Middle frontal gyrus (tissue), 1 donor: ENCODE measurements around the gene NDUFV3.
"Not testable (repeated sequence)": the region's sequence is repeated elsewhere in the genome, so short reads cannot be mapped to it uniquely, and the experiment has no call there.

Experiments
- DNase-seq: peaks from one replicate; pipeline ENCODE4 v3.0.0-alpha.2; 2015; ENCODE audit warnings: low spot score; ENCODE audit errors: extremely low spot score

The NDUFV3 gene

GRCh38 chr21:42933973-42934372 is 40.9 kb downstream of the NDUFV3 start:
- not testable (repeated sequence) for DNase-seq

GRCh38 chr21:42936360-42936759 is 43.3 kb downstream of the NDUFV3 start:
- not testable (repeated sequence) for DNase-seq

GRCh38 chr21:42937034-42937940 is 44.2 kb downstream of the NDUFV3 start:
- DNase-seq, result not testable (repeated sequence)

GRCh38 chr21:42937960-42938605 is 45.0 kb downstream of the NDUFV3 start:
- DNase-seq, result peak; percentile 17

- not testable (repeated sequence) for DNase-seq
These were observed 45.5 kb downstream of the NDUFV3 start for GRCh38 chr21:42938606-42938995.

- peak; percentile 88 for DNase-seq
These were observed 46.7 kb downstream of the NDUFV3 start for GRCh38 chr21:42939582-42940413.

- no peak for DNase-seq
These were observed 48.6 kb downstream of the NDUFV3 start for GRCh38 chr21:42941696-42942085.

- DNase-seq, result no peak
These were observed 49.1 kb downstream of the NDUFV3 start for GRCh38 chr21:42942244-42942643.

GRCh38 chr21:42949094-42949755 is 56.1 kb downstream of the NDUFV3 start:
- DNase-seq, result not testable (repeated sequence)

- DNase-seq, result not testable (repeated sequence)
These were observed 58.1 kb downstream of the NDUFV3 start for GRCh38 chr21:42951193-42951592.

- DNase-seq, result no peak
These were observed 63.9 kb downstream of the NDUFV3 start for GRCh38 chr21:42956824-42957630.

- DNase-seq, result not testable (repeated sequence)
These were observed 65.0 kb downstream of the NDUFV3 start for GRCh38 chr21:42958122-42958521.

GRCh38 chr21:42959728-42960127 is 66.6 kb downstream of the NDUFV3 start:
- DNase-seq, result no peak

GRCh38 chr21:42962380-42963007 is 69.4 kb downstream of the NDUFV3 start:
- no peak for DNase-seq
